Chondrocyte (in vitro differentiated cells): Measurements from ENCODE around the gene PPP2R2D. TPM values are rescaled to one million over a fixed set of nuclear protein-coding genes. Genes with fewer than 3 reads are reported as not detected.
"Not testable (repeated sequence)": the region's sequence is repeated elsewhere in the genome, so short reads cannot be mapped to it uniquely, and the experiment has no call there.

Source experiments
- DNase-seq: peaks from one replicate; pipeline ENCODE4 v3.0.0; 2021; ENCODE audit warnings: mixed read lengths, low spot score
- H3K27ac Mint-ChIP-seq: one replicate; pipeline ENCODE4 v1.8.0; 2021; ENCODE audit warnings: mild to moderate bottlenecking, moderate library complexity, mixed read lengths; ENCODE audit not compliant: unreplicated experiment
- H3K27me3 Mint-ChIP-seq: 2 replicates; pipeline ENCODE4 v1.8.0; 2021; ENCODE audit warnings: low read depth, mixed read lengths
- H3K36me3 Mint-ChIP-seq: 2 replicates; pipeline ENCODE4 v1.8.0; 2021; ENCODE audit warnings: low read depth, mixed read lengths
- H3K4me1 Mint-ChIP-seq: 2 replicates; pipeline ENCODE4 v1.8.0; 2021; ENCODE audit warnings: low read depth, mild to moderate bottlenecking, mixed read lengths
- H3K4me3 Mint-ChIP-seq: one replicate; pipeline ENCODE4 v1.8.0; 2021; ENCODE audit warnings: mild to moderate bottlenecking, moderate library complexity, mixed read lengths; ENCODE audit not compliant: unreplicated experiment
- H3K9me3 Mint-ChIP-seq: 2 replicates; pipeline ENCODE4 v1.8.0; 2021; ENCODE audit warnings: low read depth, mixed read lengths
- CTCF ChIP-seq: fragments of 200-600 bp; sonication (generic); IDR thresholded peaks from 2 replicates; pipeline ENCODE4 v1.5.0; 2021; ENCODE audit warnings: antibody characterized with exemption, mild to moderate bottlenecking, moderate library complexity
- total RNA-seq: library from RNA; stranded (reverse); gene quantifications from 3 replicates; pipeline ENCODE4 v1.2.1, GENCODE V29; 2021

PPP2R2D gene
- total RNA-seq, 1 donor from 2014 or later: 24.3 TPM

DNA sequence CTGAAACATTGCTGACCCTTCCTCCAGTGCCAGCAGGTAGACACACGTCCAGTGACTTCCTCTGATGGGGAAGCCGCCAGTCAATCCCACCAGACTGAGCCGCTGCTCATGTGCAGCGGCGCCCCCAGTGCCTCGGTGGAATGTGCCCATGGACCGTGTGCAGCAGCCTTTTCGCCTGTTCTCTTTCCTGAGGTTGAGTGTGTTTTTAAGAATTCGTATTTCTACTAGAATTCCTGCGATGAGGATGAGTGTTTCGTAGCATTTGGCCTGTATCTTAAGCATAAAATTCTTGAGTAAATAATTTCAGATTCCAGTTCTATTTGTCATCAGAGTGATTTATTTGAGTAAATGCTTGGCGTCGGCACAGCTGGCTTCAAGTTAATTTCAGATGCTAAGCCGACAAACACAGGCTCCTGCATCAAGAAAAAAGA is 45.5 kb downstream of the PPP2R2D start:
- Mint-ChIP-seq H3K27ac (peak overlapping the region; percentile 98), H3K9me3 (no peaks in the 10 kb centered on the region), H3K4me3 (peak overlapping the region; percentile 42), H3K27me3 (no peaks in the 10 kb centered on the region), H3K36me3 (peaks cover 23% of the 10 kb centered on the region), H3K4me1 (peaks cover 56% of the 10 kb centered on the region)
- no peak for DNase-seq
- TF ChIP-seq CTCF: peak; percentile 40

DNA sequence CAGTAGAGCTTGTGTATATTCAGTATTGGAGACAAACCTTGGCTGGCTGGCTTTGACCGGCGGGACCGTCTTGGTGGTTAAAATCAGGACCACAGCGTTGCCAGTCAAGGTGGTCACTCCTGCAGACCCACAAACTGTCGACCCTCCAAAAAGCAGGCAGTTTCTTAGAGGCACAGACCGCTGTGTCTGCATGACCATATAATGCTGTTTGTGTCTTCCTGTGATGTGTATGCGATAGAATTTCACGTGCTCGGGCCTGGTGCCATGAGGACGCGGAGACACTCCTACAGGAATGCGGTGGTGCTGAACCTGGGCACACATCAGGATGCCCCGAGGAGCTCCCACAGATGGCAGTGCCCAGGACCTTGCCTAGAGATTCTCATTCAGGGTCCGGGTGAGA is 46.1 kb downstream of the PPP2R2D start:
- no peak for TF ChIP-seq CTCF
- peak; percentile 48 for DNase-seq
- Mint-ChIP-seq H3K36me3 (peaks cover 22% of the 10 kb centered on the region), H3K4me1 (peaks cover 56% of the 10 kb centered on the region), H3K27me3 (no peaks in the 10 kb centered on the region), H3K4me3 (no peak overlapping the region), H3K9me3 (no peaks in the 10 kb centered on the region), H3K27ac (peak overlapping the region; percentile 98)

DNA sequence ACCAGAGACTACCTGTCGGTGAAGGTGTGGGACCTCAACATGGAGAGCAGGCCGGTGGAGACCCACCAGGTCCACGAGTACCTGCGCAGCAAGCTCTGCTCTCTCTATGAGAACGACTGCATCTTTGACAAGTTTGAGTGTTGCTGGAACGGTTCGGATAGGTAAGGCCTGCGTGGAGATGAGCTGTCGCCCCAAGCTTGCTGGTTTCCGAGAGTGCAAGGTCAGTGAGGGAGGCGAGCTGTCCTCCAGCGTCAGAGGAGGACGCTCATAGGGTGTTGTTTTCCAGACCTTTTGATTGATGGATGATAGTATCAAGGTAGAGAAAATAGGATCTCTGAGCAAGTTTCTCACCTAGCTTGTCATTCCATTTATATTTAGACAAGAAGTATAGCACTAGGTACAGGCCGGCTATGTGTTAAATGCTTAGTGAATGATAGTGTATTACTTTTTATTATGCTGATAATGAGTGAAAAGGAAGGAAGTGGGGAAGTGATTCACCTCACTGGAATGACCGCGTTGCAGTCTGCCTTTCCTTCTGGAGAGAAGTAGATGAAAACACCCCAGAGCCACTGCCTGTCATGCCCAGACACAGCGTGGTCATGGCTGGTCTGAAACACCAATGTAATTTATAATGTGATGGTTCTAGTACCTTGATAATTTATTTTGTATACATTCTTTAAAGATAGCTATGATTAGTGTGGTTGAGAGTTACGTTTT is 47.0 kb downstream of the PPP2R2D start:
- Mint-ChIP-seq H3K4me3 (no peak overlapping the region), H3K4me1 (peaks cover 50% of the 10 kb centered on the region), H3K27ac (peak overlapping the region; percentile 98), H3K36me3 (peaks cover 22% of the 10 kb centered on the region), H3K9me3 (no peaks in the 10 kb centered on the region), H3K27me3 (no peaks in the 10 kb centered on the region)
- no peak for TF ChIP-seq CTCF
- no peak for DNase-seq

GRCh38 chr10:131948501-131948900 is 47.7 kb downstream of the PPP2R2D start:
- TF ChIP-seq CTCF: no peak
- H3K27ac Mint-ChIP-seq: no peak overlapping the region
- no peaks in the 10 kb centered on the region for H3K9me3 Mint-ChIP-seq
- peaks cover 22% of the 10 kb centered on the region for H3K36me3 Mint-ChIP-seq
- DNase-seq: no peak
- no peaks in the 10 kb centered on the region for H3K27me3 Mint-ChIP-seq
- peaks cover 43% of the 10 kb centered on the region for H3K4me1 Mint-ChIP-seq
- H3K4me3 Mint-ChIP-seq: no peak overlapping the region

GRCh38 chr10:131949041-131949862 is 48.4 kb downstream of the PPP2R2D start:
- no peaks in the 10 kb centered on the region for H3K9me3 Mint-ChIP-seq

GRCh38 chr10:131949908-131950307 is 49.1 kb downstream of the PPP2R2D start:
- Mint-ChIP-seq H3K4me1 (peaks cover 35% of the 10 kb centered on the region), H3K36me3 (peaks cover 22% of the 10 kb centered on the region)
- not testable (repeated sequence) for H3K27me3 Mint-ChIP-seq, DNase-seq, H3K9me3 Mint-ChIP-seq, H3K4me3 Mint-ChIP-seq, H3K27ac Mint-ChIP-seq

More at GRCh38 chr10:131949041-131949862, 48.4 kb downstream of the PPP2R2D start:
- H3K27me3 Mint-ChIP-seq: no peaks in the 10 kb centered on the region
- TF ChIP-seq CTCF: no peak
- no peak overlapping the region for H3K4me3 Mint-ChIP-seq
- H3K4me1 Mint-ChIP-seq: peaks cover 40% of the 10 kb centered on the region
- DNase-seq: peak; percentile 77
- peaks cover 22% of the 10 kb centered on the region for H3K36me3 Mint-ChIP-seq
- no peak overlapping the region for H3K27ac Mint-ChIP-seq
